ENCODE results near the gene TRPV3.

Gene TRPV3

GRCh38 chr17:3507071-3507470 lies 50.5 kb downstream of the TRPV3 start:
- TF ChIP-seq, protein P1, sequence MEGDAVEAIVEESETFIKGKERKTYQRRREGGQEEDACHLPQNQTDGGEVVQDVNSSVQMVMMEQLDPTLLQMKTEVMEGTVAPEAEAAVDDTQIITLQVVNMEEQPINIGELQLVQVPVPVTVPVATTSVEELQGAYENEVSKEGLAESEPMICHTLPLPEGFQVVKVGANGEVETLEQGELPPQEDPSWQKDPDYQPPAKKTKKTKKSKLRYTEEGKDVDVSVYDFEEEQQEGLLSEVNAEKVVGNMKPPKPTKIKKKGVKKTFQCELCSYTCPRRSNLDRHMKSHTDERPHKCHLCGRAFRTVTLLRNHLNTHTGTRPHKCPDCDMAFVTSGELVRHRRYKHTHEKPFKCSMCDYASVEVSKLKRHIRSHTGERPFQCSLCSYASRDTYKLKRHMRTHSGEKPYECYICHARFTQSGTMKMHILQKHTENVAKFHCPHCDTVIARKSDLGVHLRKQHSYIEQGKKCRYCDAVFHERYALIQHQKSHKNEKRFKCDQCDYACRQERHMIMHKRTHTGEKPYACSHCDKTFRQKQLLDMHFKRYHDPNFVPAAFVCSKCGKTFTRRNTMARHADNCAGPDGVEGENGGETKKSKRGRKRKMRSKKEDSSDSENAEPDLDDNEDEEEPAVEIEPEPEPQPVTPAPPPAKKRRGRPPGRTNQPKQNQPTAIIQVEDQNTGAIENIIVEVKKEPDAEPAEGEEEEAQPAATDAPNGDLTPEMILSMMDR (IDR thresholded peaks at IDR 0.05; ENCODE audit: low read depth, low read length), result no peak
- H3K4me3 ChIP-seq (ENCODE audit: low read depth, low read length), result no peak overlapping the region

DNA sequence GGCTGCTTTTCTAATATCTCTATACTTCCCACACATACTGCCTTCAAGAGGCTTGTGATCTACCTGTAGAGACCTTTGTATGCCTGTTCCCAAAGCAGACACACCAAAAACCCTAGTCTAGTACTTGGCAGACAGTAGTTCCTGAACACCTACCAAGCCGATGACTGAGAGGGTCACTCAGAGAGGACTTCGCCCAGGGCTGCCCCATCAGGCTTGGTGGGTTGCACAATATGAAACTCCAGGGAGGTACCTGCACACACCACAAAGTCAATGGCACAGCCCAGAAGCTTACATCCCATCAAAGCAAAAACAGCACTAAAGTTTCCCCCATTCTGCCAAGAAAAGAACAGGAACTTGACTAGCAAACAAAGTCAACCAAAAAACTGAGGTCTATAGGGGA lies 51.6 kb downstream of the TRPV3 start:
- no peak overlapping the region for H3K4me3 ChIP-seq (ENCODE audit: low read depth, low read length)
- TF ChIP-seq, protein P1 (IDR thresholded peaks at IDR 0.05; ENCODE audit: low read depth, low read length), result no peak

GRCh38 chr17:3505008-3505407 lies 52.6 kb downstream of the TRPV3 start:
- H3K4me3 ChIP-seq (ENCODE audit: low read depth, low read length), result no peak overlapping the region
- TF ChIP-seq, protein P1 (IDR thresholded peaks at IDR 0.05; ENCODE audit: low read depth, low read length), result no peak

DNA sequence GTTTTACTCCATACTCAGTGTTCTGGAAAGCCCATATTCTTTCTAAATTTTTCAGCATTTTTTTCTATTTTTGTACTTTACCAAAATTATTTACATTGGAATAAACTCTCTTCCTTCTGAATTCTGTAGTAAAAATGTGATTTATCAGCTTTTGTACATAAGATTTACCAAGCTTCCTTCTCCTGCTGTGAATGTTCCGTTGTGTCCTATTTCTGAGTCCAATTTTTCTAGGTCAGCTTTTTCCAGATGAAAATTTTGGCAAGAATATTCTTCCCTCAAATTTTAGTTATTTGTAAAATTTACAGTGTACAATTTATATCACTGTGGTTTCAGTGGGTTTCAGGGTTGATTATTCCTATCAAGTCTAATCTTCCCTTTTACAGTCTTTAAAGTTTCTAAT lies 54.3 kb downstream of the TRPV3 start:
- no peak overlapping the region for H3K4me3 ChIP-seq (ENCODE audit: low read depth, low read length)
- TF ChIP-seq, protein P1 (IDR thresholded peaks at IDR 0.05; ENCODE audit: low read depth, low read length), result no peak

DNA sequence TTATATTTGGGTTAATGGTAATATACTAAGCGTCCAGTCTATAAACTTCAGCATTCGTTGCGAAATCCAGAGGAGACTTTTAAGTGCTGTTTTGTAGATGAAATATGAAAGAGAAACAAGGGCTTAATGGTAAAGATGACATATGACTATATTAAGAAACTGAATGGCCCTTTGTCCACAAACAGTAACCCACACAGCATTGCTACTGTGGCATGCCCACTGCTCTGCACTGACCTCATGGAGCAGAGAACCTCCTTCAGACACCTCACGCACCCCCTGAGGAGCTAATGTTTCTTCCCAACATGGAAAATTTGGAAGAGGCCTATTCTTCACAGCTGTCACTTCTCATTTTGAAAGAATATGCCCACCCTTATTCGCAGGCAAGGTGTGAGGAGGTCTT lies 55.1 kb downstream of the TRPV3 start:
- H3K4me3 ChIP-seq (ENCODE audit: low read depth, low read length), result no peak overlapping the region
- TF ChIP-seq, protein P1 (IDR thresholded peaks at IDR 0.05; ENCODE audit: low read depth, low read length), result no peak

DNA sequence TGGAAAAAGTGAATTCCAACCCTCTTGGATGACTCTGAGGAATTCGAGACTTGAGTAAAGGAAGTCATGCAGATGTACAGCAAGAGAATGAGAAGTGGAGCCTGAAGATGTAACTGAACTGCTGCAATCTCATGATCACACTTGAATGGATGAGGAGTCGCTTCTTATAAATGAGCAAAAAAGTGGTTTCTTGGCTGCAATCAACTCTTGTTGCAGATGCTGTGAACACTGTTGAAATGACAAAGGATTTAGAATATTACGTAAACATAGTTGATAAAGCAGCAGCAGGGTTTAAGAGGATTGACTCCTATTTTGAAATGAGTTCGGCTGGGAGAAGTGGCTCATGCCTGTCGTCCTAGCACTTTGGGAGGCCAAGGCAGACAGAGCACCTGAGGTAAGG lies 56.3 kb downstream of the TRPV3 start:
- H3K4me3 ChIP-seq (ENCODE audit: low read depth, low read length), result no peak overlapping the region
- TF ChIP-seq, protein P1 (IDR thresholded peaks at IDR 0.05; ENCODE audit: low read depth, low read length), result no peak

DNA sequence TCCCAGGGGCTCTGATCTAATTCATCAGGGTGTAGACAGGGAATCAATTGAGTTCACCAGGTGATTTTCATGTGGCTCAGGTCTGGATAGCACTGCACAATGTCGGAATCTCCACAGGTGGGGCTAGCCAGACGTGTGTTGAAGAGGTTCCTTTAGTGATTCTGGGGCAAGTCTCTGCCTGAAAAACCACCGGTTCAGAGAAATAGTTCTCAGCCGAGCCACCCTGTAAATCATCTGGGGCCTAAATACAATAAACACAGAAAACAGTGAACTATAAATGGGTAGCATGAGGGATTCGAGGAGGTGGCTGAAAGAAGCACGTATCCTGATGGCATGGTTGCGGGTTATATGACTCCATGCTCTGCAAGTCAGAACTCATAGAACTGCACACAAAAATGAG lies 60.5 kb downstream of the TRPV3 start:
- TF ChIP-seq, protein P1 (IDR thresholded peaks at IDR 0.05; ENCODE audit: low read depth, low read length), result no peak

More for the DNA sequence above, 60.5 kb downstream of the TRPV3 start:
- no peak overlapping the region for H3K4me3 ChIP-seq (ENCODE audit: low read depth, low read length)
